ENCODE data around the gene CXXC4. TPM values are rescaled to one million over a fixed set of nuclear protein-coding genes. Genes with fewer than 3 reads are reported as not detected.

Gene CXXC4
- total and polyA plus RNA-seq, 2 experiments from 2014 or later: 1.6 to 3.0 TPM

DNA sequence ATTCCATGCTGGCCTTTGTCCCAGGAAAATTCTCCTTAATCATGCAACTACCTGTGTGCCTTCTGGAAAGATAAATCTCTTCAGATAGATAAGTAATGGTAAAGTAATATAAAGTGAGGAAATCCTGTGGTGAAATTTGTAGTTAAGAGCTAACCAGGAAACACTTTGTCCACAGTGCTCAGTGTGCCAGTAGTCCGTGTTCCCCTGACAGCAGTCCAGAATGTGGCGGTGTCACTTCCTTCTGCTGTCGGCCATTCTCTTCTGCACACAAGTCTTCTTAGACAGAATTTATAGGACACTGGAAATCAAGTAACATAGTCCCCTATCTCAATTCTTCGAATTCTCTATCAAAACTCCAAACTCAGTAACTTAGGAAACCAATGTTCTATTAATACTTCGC lies 5.7 kb upstream of the CXXC4 start:
- H3K4me3 Mint-ChIP-seq: no peak overlapping the region
- no peak for ATAC-seq

DNA sequence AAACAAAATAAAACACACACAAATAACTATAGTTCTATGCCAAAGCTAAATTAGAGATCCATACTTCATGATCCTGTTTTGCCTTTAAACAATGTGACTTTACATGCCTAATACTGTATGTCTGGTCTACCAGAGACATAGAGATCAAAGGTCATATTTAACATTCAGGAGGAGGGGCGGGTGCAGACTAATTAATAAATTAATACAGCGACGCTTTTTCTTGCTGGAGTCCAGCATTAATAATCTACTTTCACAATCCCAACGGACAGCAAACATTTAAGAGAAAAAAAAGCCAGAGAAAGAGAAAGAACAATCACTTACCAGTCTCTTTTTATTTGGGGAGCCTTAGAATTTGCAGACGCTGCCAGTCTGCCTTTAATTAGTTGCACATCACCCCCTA lies 509 bp downstream of the CXXC4 start:
- Histone ChIP-seq H3F3A (replicated peaks; ENCODE audit: low read depth) (peaks cover 13% of the 10 kb centered on the region; the same call in 1 of the 2 replicates), H3K9me2 (ENCODE audit: insufficient read depth) (no peaks in the 10 kb centered on the region), H3K4me3 (peak overlapping the region; percentile 91), H3K4me2 (peak overlapping the region; percentile 93), H3K36me3 (ENCODE audit: insufficient read depth) (no peaks in the 10 kb centered on the region), H3K27ac (ENCODE audit: low read depth) (no peak overlapping the region), H2AFZ (peak overlapping the region; percentile 53; the same call in 1 of the 2 replicates), H3K79me2 (replicated peaks; ENCODE audit: insufficient read depth) (no peaks in the 10 kb centered on the region), H4K20me1 (replicated peaks; ENCODE audit: insufficient read depth) (no peaks in the 10 kb centered on the region), H3K27me3 (ENCODE audit: insufficient read depth) (peaks cover 39% of the 10 kb centered on the region), H3K4me1 (ENCODE audit: insufficient read depth) (peaks cover 36% of the 10 kb centered on the region)
- no peaks in the 10 kb centered on the region; the same call in 2 of the 3 replicates for H3K9me3 Mint-ChIP-seq
- no peak overlapping the region for H3K27ac Mint-ChIP-seq
- H3K4me3 Mint-ChIP-seq: peak overlapping the region; percentile 91
- ATAC-seq (no peak), DNase-seq (ENCODE audit: low spot score) (no peak)
- H3K27me3 Mint-ChIP-seq (ENCODE audit: insufficient read depth, low read depth, poor library complexity): peaks cover 27% of the 10 kb centered on the region
- peaks cover 44% of the 10 kb centered on the region for H3K4me1 Mint-ChIP-seq
- no peaks in the 10 kb centered on the region for H3K36me3 Mint-ChIP-seq (ENCODE audit: low read depth)
- TF ChIP-seq NANOG (IDR thresholded peaks at IDR 0.05; ENCODE audit: borderline replicate concordance) (no peak), ZNF114 (CRISPR knock-in tag; IDR thresholded peaks at IDR 0.05) (no peak), ZNF331 (CRISPR knock-in tag; IDR thresholded peaks at IDR 0.05; ENCODE audit: low read depth) (no peak), EZH2 (IDR thresholded peaks at IDR 0.05; ENCODE audit: low read depth, unreplicated experiment) (no peak), EZH2phosphoT487 (IDR thresholded peaks at IDR 0.05; ENCODE audit: unreplicated experiment) (no peak), CREB1 (CRISPR knock-in tag; IDR thresholded peaks at IDR 0.05; ENCODE audit: low read depth) (no peak)
- TF ChIP-seq, protein P1, sequence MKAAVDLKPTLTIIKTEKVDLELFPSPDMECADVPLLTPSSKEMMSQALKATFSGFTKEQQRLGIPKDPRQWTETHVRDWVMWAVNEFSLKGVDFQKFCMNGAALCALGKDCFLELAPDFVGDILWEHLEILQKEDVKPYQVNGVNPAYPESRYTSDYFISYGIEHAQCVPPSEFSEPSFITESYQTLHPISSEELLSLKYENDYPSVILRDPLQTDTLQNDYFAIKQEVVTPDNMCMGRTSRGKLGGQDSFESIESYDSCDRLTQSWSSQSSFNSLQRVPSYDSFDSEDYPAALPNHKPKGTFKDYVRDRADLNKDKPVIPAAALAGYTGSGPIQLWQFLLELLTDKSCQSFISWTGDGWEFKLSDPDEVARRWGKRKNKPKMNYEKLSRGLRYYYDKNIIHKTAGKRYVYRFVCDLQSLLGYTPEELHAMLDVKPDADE (IDR thresholded peaks at IDR 0.05): no peak
- TF ChIP-seq, protein P2, sequence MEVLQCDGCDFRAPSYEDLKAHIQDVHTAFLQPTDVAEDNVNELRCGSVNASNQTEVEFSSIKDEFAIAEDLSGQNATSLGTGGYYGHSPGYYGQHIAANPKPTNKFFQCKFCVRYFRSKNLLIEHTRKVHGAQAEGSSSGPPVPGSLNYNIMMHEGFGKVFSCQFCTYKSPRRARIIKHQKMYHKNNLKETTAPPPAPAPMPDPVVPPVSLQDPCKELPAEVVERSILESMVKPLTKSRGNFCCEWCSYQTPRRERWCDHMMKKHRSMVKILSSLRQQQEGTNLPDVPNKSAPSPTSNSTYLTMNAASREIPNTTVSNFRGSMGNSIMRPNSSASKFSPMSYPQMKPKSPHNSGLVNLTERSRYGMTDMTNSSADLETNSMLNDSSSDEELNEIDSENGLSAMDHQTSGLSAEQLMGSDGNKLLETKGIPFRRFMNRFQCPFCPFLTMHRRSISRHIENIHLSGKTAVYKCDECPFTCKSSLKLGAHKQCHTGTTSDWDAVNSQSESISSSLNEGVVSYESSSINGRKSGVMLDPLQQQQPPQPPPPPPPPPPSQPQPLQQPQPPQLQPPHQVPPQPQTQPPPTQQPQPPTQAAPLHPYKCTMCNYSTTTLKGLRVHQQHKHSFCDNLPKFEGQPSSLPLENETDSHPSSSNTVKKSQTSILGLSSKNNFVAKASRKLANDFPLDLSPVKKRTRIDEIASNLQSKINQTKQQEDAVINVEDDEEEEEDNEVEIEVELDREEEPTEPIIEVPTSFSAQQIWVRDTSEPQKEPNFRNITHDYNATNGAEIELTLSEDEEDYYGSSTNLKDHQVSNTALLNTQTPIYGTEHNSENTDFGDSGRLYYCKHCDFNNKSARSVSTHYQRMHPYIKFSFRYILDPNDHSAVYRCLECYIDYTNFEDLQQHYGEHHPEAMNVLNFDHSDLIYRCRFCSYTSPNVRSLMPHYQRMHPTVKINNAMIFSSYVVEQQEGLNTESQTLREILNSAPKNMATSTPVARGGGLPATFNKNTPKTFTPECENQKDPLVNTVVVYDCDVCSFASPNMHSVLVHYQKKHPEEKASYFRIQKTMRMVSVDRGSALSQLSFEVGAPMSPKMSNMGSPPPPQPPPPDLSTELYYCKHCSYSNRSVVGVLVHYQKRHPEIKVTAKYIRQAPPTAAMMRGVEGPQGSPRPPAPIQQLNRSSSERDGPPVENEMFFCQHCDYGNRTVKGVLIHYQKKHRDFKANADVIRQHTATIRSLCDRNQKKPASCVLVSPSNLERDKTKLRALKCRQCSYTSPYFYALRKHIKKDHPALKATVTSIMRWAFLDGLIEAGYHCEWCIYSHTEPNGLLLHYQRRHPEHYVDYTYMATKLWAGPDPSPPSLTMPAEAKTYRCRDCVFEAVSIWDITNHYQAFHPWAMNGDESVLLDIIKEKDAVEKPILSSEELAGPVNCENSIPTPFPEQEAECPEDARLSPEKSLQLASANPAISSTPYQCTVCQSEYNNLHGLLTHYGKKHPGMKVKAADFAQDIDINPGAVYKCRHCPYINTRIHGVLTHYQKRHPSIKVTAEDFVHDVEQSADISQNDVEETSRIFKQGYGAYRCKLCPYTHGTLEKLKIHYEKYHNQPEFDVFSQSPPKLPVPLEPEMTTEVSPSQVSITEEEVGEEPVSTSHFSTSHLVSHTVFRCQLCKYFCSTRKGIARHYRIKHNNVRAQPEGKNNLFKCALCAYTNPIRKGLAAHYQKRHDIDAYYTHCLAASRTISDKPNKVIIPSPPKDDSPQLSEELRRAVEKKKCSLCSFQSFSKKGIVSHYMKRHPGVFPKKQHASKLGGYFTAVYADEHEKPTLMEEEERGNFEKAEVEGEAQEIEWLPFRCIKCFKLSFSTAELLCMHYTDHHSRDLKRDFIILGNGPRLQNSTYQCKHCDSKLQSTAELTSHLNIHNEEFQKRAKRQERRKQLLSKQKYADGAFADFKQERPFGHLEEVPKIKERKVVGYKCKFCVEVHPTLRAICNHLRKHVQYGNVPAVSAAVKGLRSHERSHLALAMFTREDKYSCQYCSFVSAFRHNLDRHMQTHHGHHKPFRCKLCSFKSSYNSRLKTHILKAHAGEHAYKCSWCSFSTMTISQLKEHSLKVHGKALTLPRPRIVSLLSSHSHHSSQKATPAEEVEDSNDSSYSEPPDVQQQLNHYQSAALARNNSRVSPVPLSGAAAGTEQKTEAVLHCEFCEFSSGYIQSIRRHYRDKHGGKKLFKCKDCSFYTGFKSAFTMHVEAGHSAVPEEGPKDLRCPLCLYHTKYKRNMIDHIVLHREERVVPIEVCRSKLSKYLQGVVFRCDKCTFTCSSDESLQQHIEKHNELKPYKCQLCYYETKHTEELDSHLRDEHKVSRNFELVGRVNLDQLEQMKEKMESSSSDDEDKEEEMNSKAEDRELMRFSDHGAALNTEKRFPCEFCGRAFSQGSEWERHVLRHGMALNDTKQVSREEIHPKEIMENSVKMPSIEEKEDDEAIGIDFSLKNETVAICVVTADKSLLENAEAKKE (CRISPR knock-in tag; IDR thresholded peaks at IDR 0.05): no peak

More for the DNA sequence above, 5.7 kb upstream of the CXXC4 start:
- Mint-ChIP-seq H3K4me1 (peaks cover 22% of the 10 kb centered on the region), H3K27me3 (ENCODE audit: insufficient read depth, low read depth, poor library complexity) (peaks cover 1% of the 10 kb centered on the region), H3K36me3 (ENCODE audit: low read depth) (no peaks in the 10 kb centered on the region), H3K27ac (no peak overlapping the region), H3K9me3 (no peaks in the 10 kb centered on the region; the same call in 2 of the 3 replicates)
- TF ChIP-seq JUNB (IDR thresholded peaks at IDR 0.05; ENCODE audit: unreplicated experiment) (no peak), NANOG (IDR thresholded peaks at IDR 0.05; ENCODE audit: borderline replicate concordance) (no peak), EZH2phosphoT487 (IDR thresholded peaks at IDR 0.05; ENCODE audit: unreplicated experiment) (no peak)
- TF ChIP-seq, protein P3, sequence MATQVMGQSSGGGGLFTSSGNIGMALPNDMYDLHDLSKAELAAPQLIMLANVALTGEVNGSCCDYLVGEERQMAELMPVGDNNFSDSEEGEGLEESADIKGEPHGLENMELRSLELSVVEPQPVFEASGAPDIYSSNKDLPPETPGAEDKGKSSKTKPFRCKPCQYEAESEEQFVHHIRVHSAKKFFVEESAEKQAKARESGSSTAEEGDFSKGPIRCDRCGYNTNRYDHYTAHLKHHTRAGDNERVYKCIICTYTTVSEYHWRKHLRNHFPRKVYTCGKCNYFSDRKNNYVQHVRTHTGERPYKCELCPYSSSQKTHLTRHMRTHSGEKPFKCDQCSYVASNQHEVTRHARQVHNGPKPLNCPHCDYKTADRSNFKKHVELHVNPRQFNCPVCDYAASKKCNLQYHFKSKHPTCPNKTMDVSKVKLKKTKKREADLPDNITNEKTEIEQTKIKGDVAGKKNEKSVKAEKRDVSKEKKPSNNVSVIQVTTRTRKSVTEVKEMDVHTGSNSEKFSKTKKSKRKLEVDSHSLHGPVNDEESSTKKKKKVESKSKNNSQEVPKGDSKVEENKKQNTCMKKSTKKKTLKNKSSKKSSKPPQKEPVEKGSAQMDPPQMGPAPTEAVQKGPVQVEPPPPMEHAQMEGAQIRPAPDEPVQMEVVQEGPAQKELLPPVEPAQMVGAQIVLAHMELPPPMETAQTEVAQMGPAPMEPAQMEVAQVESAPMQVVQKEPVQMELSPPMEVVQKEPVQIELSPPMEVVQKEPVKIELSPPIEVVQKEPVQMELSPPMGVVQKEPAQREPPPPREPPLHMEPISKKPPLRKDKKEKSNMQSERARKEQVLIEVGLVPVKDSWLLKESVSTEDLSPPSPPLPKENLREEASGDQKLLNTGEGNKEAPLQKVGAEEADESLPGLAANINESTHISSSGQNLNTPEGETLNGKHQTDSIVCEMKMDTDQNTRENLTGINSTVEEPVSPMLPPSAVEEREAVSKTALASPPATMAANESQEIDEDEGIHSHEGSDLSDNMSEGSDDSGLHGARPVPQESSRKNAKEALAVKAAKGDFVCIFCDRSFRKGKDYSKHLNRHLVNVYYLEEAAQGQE (IDR thresholded peaks at IDR 0.05; ENCODE audit: unreplicated experiment): no peak
- Histone ChIP-seq H3K27ac (ENCODE audit: low read depth) (no peak overlapping the region), H3K4me3 (no peak overlapping the region), H3K27me3 (ENCODE audit: insufficient read depth) (peaks cover 13% of the 10 kb centered on the region), H2AFZ (no peak overlapping the region), H4K20me1 (replicated peaks; ENCODE audit: insufficient read depth) (no peaks in the 10 kb centered on the region), H3K79me2 (replicated peaks; ENCODE audit: insufficient read depth) (no peaks in the 10 kb centered on the region), H3K9me2 (ENCODE audit: insufficient read depth) (no peaks in the 10 kb centered on the region), H3F3A (replicated peaks; ENCODE audit: low read depth) (no peaks in the 10 kb centered on the region), H3K4me2 (no peak overlapping the region), H3K4me1 (ENCODE audit: insufficient read depth) (peaks cover 18% of the 10 kb centered on the region), H3K36me3 (ENCODE audit: insufficient read depth) (no peaks in the 10 kb centered on the region)
- DNase-seq (ENCODE audit: low spot score): no peak
